NT2/D1 (cell line): ENCODE data around the gene TMEM132A.

ENCODE experiments used
- SUZ12 ChIP-seq: IDR thresholded peaks from 2 replicates; pipeline ENCODE4 v1.6.1; 2011; ENCODE audit not compliant: insufficient read length, insufficient read depth; ENCODE audit errors: extremely low read depth
- YY1 ChIP-seq: IDR thresholded peaks from 2 replicates; pipeline ENCODE4 v1.6.1; 2011; ENCODE audit not compliant: insufficient read length, insufficient read depth

- TF ChIP-seq YY1 (no peak), SUZ12 (no peak)
Measured at GRCh38 chr11:60913793-60914632, 10.2 kb upstream of the TMEM132A start, which contains the start of gene TMEM109.
